SH-SY5Y (cell line): ENCODE results near the gene UBXN7.

Experiments
- GATA2 ChIP-seq: IDR thresholded peaks from 2 replicates; pipeline ENCODE4 v1.6.1; 2011; ENCODE audit warnings: mild to moderate bottlenecking, low read depth, low read length
- GATA3 ChIP-seq: IDR thresholded peaks from 2 replicates; pipeline ENCODE4 v1.6.1; 2011; ENCODE audit warnings: low read depth, mild to moderate bottlenecking, low read length, moderate library complexity

DNA sequence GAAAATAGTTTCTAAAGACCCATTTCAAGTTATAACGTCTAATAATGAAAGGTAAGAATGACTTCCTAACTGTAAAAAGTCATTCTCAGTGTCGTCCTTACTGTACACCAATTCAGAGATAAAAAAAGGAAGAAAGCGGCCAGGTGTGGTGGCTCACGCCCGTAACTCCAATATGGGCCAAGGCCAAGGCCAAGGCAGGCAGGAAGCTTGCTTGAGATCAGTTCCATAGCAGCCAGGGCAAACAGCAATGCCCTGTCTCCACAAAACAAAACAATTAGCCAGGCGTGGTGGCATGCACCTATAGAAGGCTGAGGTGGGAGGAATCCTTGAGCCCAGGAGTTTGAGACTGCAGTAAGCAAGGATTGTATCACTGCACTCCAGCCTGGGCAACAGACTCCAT lies 31.9 kb downstream of the UBXN7 start:
- no peak for TF ChIP-seq GATA2
- no peak for TF ChIP-seq GATA3
